DMS153 (cell line): ENCODE results near the gene SMARCC1.
"Not testable (repeated sequence)": the region's sequence is repeated elsewhere in the genome, so short reads cannot be mapped to it uniquely, and the experiment has no call there.

Source experiments
- DNase-seq: peaks from one replicate; lab custom pipeline; 2025; lab: John Stamatoyannopoulos, UW

Gene SMARCC1

GRCh38 chr3:47766186-47766585 lies 15.5 kb downstream of the SMARCC1 start:
- no peak for DNase-seq

GRCh38 chr3:47762233-47762632 lies 19.5 kb downstream of the SMARCC1 start:
- no peak for DNase-seq

GRCh38 chr3:47761046-47761445 lies 20.6 kb downstream of the SMARCC1 start:
- DNase-seq, result no peak

GRCh38 chr3:47760207-47760606 lies 21.5 kb downstream of the SMARCC1 start:
- DNase-seq, result not testable (repeated sequence)

- no peak for DNase-seq
These were observed 23.2 kb downstream of the SMARCC1 start for GRCh38 chr3:47758261-47759025.

GRCh38 chr3:47752716-47753115 lies 29.0 kb downstream of the SMARCC1 start:
- DNase-seq, result no peak

- not testable (repeated sequence) for DNase-seq
These were observed 30.8 kb downstream of the SMARCC1 start for GRCh38 chr3:47750811-47751354.

- no peak for DNase-seq
These were observed 34.1 kb downstream of the SMARCC1 start for GRCh38 chr3:47747558-47747957.

- DNase-seq, result no peak
These were observed 35.4 kb downstream of the SMARCC1 start for GRCh38 chr3:47746264-47746663.

- DNase-seq, result no peak
These were observed 37.8 kb downstream of the SMARCC1 start for GRCh38 chr3:47743855-47744254.

- not testable (repeated sequence) for DNase-seq
These were observed 38.3 kb downstream of the SMARCC1 start for GRCh38 chr3:47743352-47743751.

- no peak for DNase-seq
These were observed 39.8 kb downstream of the SMARCC1 start for GRCh38 chr3:47741925-47742324.

GRCh38 chr3:47732143-47732542 lies 49.5 kb downstream of the SMARCC1 start:
- no peak for DNase-seq

GRCh38 chr3:47731061-47731460 lies 50.6 kb downstream of the SMARCC1 start:
- no peak for DNase-seq

- no peak for DNase-seq
These were observed 58.8 kb downstream of the SMARCC1 start for GRCh38 chr3:47722859-47723258.

GRCh38 chr3:47717448-47717847 lies 64.2 kb downstream of the SMARCC1 start:
- DNase-seq, result not testable (repeated sequence)

GRCh38 chr3:47716656-47717055 lies 65.0 kb downstream of the SMARCC1 start:
- DNase-seq, result no peak

- no peak for DNase-seq
These were observed 65.8 kb downstream of the SMARCC1 start for GRCh38 chr3:47715928-47716327.

GRCh38 chr3:47714606-47715005 lies 67.1 kb downstream of the SMARCC1 start:
- no peak for DNase-seq

- no peak for DNase-seq
These were observed 68.0 kb downstream of the SMARCC1 start for GRCh38 chr3:47713655-47714054.

GRCh38 chr3:47712398-47712797 lies 69.3 kb downstream of the SMARCC1 start:
- DNase-seq, result no peak

GRCh38 chr3:47711596-47711995 lies 70.1 kb downstream of the SMARCC1 start:
- no peak for DNase-seq

- no peak for DNase-seq
These were observed 76.3 kb downstream of the SMARCC1 start for GRCh38 chr3:47705391-47705790.

- no peak for DNase-seq
These were observed 77.5 kb downstream of the SMARCC1 start for GRCh38 chr3:47704237-47704612.
